SH-SY5Y (cell line): Measurements from ENCODE around the gene MPRIP.

Experiments used
- GATA2 ChIP-seq: IDR thresholded peaks from 2 replicates; pipeline ENCODE4 v1.6.1; 2011; ENCODE audit warnings: mild to moderate bottlenecking, low read depth, low read length
- GATA3 ChIP-seq: IDR thresholded peaks from 2 replicates; pipeline ENCODE4 v1.6.1; 2011; ENCODE audit warnings: low read depth, mild to moderate bottlenecking, low read length, moderate library complexity

DNA sequence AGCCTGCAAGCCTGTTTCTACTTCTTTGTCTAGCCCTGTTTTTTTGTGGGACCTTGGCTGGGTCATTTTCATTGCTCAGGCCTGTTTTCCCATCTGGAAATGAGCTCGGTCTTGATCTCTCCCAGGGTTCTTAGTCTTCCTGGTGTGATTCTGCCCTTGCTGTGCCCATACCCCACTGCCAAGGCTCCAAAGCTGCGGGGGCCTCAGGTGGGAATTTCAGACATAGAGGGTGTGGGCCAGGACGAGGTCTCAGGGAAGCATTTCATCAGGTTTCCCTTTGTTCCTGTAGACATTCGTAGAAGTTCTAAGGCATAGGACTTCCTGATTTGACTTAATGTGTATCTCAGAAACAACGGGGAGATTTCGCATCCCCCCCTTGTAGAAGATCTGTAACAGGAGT is 5.8 kb downstream of the MPRIP start:
- TF ChIP-seq GATA3 (no peak), GATA2 (no peak)
